ENCODE results near the gene HSPA8. TPM values are rescaled to one million over a fixed set of nuclear protein-coding genes. Genes with fewer than 3 reads are reported as not detected.

HSPA8 gene
- total RNA-seq, 2 experiments from 2014 or later = 1,728 to 2,522 TPM

DNA sequence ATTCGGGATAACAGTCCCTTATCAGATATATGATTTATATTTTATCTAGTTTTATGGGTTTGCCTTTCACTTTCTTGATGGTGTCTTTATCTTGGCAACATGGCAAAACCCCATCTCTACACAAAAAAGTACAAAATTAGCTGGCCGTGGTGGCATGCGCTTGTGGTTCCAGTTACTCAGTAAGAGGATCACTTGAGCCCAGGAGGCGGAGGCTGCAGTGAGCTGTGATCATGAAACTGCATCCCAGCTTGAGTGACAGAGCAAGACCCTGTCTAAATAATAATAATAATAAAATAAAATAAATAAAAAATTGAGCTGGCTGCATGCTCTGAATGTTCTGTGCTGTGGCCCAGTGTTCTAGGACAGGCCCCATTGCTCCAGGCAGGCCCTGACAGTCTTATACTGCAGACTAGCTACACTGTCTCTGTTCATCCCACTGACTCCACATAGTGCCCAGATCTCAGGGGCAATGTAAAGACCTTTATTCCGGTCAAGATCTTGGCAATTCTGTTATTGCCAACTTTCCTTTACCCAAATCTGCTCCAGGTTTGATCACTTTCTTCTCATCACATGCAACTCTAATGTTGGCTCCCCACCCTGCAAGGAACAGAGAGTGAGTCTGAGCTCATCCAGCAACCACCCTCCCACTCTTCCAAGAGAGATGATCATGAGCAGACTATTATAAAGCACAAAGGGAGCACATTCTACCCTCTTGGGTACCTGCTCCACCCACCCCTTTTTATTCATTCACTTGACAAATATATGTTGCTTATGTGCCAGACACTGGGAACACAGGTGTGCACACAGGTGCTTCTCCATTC lies 8.8 kb downstream of the HSPA8 start:
- ATAC-seq (no peak), DNase-seq (no peak)
- Mint-ChIP-seq H3K4me3 (no peak overlapping the region), H3K27ac (no peak overlapping the region), H3K36me3 (peaks cover 37% of the 10 kb centered on the region), H3K9me3 (ENCODE audit: low read depth) (no peaks in the 10 kb centered on the region), H3K27me3 (no peaks in the 10 kb centered on the region), H3K4me1 (peaks cover 35% of the 10 kb centered on the region)
- CTCF ChIA-PET = interaction anchor here (0.7 to 5.8 kb wide), 20 partner anchors 9 to 418 kb away, joined by 3 to 58 read pairs (median 6); partner anchors contain the start of gene HSPA8

DNA sequence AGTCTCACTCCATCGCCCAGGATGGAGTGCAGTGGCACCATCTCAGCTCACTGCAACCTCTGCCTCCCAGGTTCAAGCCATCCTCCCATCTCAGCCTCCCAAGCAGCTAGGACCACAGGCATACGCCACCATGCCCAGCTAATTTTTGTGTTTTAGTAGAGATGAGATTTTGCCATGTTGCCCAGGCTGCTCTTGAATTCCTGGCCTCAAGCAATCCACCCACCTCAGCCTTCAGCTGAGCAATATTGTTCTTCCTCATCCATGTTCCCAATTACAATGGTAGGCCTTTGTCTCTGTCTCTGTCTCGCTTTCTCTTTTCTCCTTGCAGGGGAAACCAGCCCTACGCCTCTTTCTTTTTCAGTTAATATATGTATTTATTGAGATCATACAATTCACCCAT lies 10.3 kb downstream of the HSPA8 start:
- peaks cover 22% of the 10 kb centered on the region for H3K36me3 Mint-ChIP-seq
- CTCF ChIA-PET = interaction anchor here (1.1 to 5.8 kb wide), 2 partner anchors 30 to 191 kb away, joined by 3 to 58 read pairs; no protein-coding TSS in a partner anchor
- H3K9me3 Mint-ChIP-seq (ENCODE audit: low read depth) = no peaks in the 10 kb centered on the region
- no peak for DNase-seq
- peaks cover 20% of the 10 kb centered on the region for H3K4me1 Mint-ChIP-seq
- H3K27me3 Mint-ChIP-seq = no peaks in the 10 kb centered on the region
- H3K27ac Mint-ChIP-seq = no peak overlapping the region
- H3K4me3 Mint-ChIP-seq = no peak overlapping the region
- no peak for ATAC-seq

DNA sequence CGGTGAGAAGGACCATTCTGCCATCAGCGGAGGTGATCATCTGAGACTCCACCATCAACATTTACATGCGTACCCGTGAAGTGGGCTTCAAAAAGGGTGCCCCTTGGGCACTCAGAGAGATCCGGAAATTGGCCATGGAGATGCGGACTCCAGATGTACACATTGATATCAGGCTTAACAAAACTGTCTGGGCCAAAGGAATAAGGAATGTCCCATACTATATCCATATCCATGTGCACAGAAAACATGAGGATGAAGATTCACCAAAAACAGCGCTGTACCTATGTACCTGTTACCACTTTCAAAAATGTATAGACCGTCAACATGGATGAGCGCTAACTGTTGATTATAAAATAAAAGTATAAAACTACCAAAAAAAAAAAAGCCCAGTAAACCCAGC lies 10.8 kb downstream of the HSPA8 start:
- Mint-ChIP-seq H3K9me3 (ENCODE audit: low read depth) (no peaks in the 10 kb centered on the region), H3K27me3 (no peaks in the 10 kb centered on the region), H3K27ac (no peak overlapping the region), H3K4me1 (peaks cover 15% of the 10 kb centered on the region), H3K36me3 (peaks cover 17% of the 10 kb centered on the region), H3K4me3 (no peak overlapping the region)
- CTCF ChIA-PET = interaction anchor here (1.1 kb wide), 1 partner anchor 191 kb away, joined by 3 read pairs; no protein-coding TSS in a partner anchor
- DNase-seq (no peak), ATAC-seq (no peak)

DNA sequence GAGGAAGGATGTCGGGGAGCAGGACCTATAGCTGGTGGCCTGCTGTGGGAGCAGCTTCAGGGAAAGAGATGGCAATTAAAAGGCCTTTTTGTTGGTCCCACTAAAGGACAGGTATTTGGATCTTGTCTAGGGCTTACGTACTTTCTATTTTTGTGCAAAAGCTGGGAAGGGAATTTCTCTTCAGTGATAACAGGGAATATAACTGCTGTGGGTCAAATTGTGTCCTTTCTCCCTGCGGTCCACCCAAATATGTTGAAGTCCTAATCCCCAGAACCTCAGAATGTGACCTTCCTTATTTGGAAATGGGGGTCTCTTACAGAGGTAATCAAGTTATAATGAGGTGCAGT lies 14.0 kb downstream of the HSPA8 start:
- H3K9me3 Mint-ChIP-seq (ENCODE audit: low read depth) = no peaks in the 10 kb centered on the region
- no peaks in the 10 kb centered on the region for H3K27me3 Mint-ChIP-seq
- no peak for DNase-seq
- no peaks in the 10 kb centered on the region for H3K36me3 Mint-ChIP-seq
- no peak for ATAC-seq
- H3K4me1 Mint-ChIP-seq = no peaks in the 10 kb centered on the region
- CTCF ChIA-PET = interaction anchor here (0.7 to 2.1 kb wide), 6 partner anchors 10 to 468 kb away, joined by 3 to 6 read pairs (median 4); no protein-coding TSS in a partner anchor
- H3K27ac Mint-ChIP-seq = no peak overlapping the region
- H3K4me3 Mint-ChIP-seq = no peak overlapping the region

DNA sequence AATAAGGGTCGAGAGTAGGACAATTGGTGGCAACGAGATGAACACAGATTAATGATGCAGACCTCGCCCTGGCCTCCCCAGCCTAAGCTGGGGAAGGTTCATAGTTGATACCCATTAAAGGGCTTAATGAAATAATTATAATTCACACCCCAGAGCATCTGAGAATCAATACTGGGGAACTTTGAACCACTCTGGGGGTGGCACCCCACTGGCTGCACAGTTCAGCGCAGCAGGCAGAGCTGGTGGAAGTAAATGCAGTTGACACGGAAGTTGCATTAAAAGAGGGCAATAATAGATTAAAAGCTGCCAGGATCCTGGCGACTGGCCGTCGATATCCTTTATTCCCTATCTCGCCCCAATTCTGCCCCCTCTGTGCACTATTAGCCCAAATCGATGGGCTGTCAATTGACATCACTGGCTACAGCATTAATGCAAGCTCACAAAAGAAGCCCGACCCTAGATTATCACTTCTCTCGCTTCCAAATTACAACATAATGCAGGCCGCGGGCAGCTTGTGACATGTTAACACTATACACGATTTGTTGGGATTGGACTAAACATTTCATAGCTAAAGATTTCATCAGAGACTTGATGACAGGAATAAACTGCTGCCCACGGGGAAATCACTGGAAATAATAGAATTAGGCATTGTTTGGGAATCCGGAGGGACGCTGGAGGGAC lies 14.5 kb downstream of the HSPA8 start:
- no peaks in the 10 kb centered on the region for H3K4me1 Mint-ChIP-seq
- H3K27ac Mint-ChIP-seq = no peak overlapping the region
- no peaks in the 10 kb centered on the region for H3K9me3 Mint-ChIP-seq (ENCODE audit: low read depth)
- ATAC-seq = no peak
- no peaks in the 10 kb centered on the region for H3K27me3 Mint-ChIP-seq
- H3K4me3 Mint-ChIP-seq = no peak overlapping the region
- CTCF ChIA-PET = interaction anchor here (0.7 to 2.1 kb wide), 6 partner anchors 10 to 467 kb away, joined by 3 to 6 read pairs (median 4); no protein-coding TSS in a partner anchor
- no peak for DNase-seq
- no peaks in the 10 kb centered on the region for H3K36me3 Mint-ChIP-seq

DNA sequence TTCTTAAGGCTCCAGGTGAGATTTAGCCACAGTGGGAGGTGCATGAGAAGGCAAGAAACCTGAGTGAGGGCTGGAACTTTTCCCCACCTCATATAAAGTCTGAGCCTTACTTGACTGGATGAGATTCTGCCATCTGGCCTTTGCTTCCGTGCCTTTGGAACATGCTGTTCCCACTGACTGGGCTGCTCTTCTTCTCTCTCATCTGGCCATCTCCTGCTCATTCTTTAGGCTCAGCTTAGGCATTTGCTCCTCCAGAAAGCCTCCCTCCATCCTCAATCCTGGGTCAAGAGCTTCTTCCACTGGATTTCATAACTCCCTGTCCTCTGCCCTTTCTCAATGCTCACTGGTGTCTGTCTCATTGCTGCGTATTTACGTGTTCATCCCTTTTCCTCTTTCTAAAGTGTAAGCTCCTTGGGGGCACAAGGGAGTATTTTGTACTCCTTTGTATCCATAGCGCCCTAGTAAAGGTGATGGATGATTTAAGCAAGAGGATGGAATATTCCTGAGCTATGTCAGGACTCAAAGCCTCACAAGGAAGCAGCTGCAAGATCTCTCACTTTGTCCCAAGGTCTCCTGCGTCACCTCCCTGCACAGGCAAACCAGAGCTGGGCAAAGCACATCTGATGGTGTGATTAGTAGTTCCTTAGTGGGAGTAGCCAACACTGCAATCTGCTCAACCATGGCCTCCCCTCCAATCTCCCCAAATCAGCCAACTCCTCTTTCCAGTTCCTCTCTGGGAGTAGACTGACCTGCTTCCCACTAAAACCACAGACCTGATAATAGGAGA lies 15.3 kb downstream of the HSPA8 start:
- no peaks in the 10 kb centered on the region for H3K9me3 Mint-ChIP-seq (ENCODE audit: low read depth)
- H3K36me3 Mint-ChIP-seq = no peaks in the 10 kb centered on the region
- H3K4me1 Mint-ChIP-seq = no peaks in the 10 kb centered on the region
- no peak overlapping the region for H3K4me3 Mint-ChIP-seq
- ATAC-seq (no peak), DNase-seq (no peak)
- CTCF ChIA-PET = interaction anchor here (0.8 to 2.1 kb wide), 7 partner anchors 9 to 265 kb away, joined by 3 to 6 read pairs (median 4); no protein-coding TSS in a partner anchor
- no peaks in the 10 kb centered on the region for H3K27me3 Mint-ChIP-seq
- no peak overlapping the region for H3K27ac Mint-ChIP-seq

DNA sequence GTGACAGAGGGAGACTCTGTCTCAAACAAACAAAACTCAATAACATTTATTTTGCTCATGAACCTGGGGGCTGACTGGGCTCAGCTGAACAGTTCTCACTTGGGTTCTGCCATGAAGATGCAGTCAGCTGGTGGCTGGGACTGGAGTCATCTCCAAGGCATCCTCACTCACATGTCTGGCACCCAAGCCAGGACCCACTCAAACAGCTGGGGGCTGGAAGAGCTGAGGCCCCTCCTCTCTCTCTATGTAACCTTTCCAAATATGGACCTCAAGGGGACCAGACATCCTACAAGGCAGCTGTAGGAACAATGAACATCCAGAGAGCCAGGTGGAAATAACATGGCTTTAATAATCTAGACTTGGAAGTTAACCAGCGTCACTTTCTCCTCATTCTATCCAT lies 16.8 kb downstream of the HSPA8 start:
- CTCF ChIA-PET = interaction anchor here (0.7 to 3.0 kb wide), 3 partner anchors 9 to 340 kb away, joined by 3 to 18 read pairs (median 5); no protein-coding TSS in a partner anchor
- no peak for DNase-seq
- Mint-ChIP-seq H3K27me3 (no peaks in the 10 kb centered on the region), H3K9me3 (ENCODE audit: low read depth) (no peaks in the 10 kb centered on the region), H3K4me3 (no peak overlapping the region), H3K36me3 (no peaks in the 10 kb centered on the region), H3K4me1 (no peaks in the 10 kb centered on the region), H3K27ac (no peak overlapping the region)
- no peak for ATAC-seq

DNA sequence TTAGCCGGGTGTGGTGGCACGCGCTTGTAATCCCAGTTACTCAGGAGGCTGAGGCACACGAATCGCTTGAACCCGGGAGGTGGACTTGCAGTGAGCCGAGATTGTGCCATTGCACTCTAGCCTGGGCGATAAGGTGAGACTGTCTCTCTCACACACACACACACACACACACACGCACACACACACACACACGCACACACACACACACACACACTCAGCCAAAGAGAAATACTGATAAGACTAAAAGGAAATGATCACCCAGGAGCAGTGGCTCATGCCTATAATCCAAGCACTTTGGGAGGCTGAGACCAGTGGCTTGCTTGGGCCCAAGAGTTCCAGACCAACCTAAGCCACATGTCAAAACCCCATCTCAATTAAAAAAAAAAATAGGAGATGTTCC lies 20.8 kb downstream of the HSPA8 start:
- H3K36me3 Mint-ChIP-seq = no peaks in the 10 kb centered on the region
- peaks cover 4% of the 10 kb centered on the region for H3K27me3 Mint-ChIP-seq
- H3K4me3 Mint-ChIP-seq = no peak overlapping the region
- no peak for DNase-seq
- H3K4me1 Mint-ChIP-seq = no peaks in the 10 kb centered on the region
- CTCF ChIA-PET = no interaction called here
- ATAC-seq = no peak
- no peaks in the 10 kb centered on the region for H3K9me3 Mint-ChIP-seq (ENCODE audit: low read depth)
- no peak overlapping the region for H3K27ac Mint-ChIP-seq

DNA sequence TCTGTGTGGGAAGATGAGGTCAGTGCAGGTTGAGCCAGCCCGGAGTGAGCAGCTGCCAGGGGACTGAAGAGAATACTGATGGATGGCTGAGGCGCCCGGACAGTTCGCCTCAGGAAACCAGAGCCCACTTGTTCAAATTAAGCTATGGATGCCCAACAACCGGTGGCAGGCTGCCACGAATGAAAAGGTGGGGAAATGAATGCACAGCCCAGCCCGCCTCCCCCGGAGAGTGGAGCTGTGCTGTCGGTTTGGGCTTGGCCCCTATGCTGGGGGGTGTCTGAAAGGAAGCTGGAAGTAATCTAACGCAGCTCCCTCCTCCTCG lies 21.9 kb downstream of the HSPA8 start:
- Mint-ChIP-seq H3K36me3 (no peaks in the 10 kb centered on the region), H3K9me3 (ENCODE audit: low read depth) (no peaks in the 10 kb centered on the region), H3K27me3 (peaks cover 4% of the 10 kb centered on the region), H3K4me1 (peaks cover under 1% of the 10 kb centered on the region), H3K27ac (no peak overlapping the region), H3K4me3 (no peak overlapping the region)
- CTCF ChIA-PET = interaction anchor here (2.5 kb wide), 1 partner anchor 17 kb away, joined by 5 read pairs; no protein-coding TSS in a partner anchor
- DNase-seq = no peak
- ATAC-seq = no peak

DNA sequence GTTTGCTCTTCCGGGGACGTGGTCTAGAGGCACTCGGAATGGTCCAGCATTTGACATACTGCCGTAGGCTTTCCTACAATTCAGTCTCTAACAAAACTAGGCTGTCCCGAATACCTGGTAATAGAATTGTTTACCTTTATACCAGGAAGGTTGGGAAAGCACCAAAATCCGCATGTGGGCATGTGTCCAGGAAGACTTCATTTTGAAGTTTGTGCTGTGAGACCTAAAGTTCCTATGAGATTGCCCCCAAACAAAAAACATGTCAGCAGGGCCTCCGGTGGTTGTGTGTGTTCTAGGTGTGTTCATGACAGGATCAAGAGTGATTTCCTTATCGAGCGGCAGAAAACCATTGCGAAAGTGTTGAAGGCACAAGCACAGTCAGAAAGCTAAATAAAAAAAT lies 26.1 kb downstream of the HSPA8 start:
- Mint-ChIP-seq H3K4me1 (peaks cover 13% of the 10 kb centered on the region), H3K27me3 (peaks cover 4% of the 10 kb centered on the region), H3K36me3 (no peaks in the 10 kb centered on the region), H3K9me3 (ENCODE audit: low read depth) (no peaks in the 10 kb centered on the region), H3K4me3 (no peak overlapping the region), H3K27ac (no peak overlapping the region)
- CTCF ChIA-PET = interaction anchor here (0.6 to 1.6 kb wide), 2 partner anchors 15 to 36 kb away, joined by 3 to 6 read pairs; no protein-coding TSS in a partner anchor
- ATAC-seq (no peak), DNase-seq (no peak)

DNA sequence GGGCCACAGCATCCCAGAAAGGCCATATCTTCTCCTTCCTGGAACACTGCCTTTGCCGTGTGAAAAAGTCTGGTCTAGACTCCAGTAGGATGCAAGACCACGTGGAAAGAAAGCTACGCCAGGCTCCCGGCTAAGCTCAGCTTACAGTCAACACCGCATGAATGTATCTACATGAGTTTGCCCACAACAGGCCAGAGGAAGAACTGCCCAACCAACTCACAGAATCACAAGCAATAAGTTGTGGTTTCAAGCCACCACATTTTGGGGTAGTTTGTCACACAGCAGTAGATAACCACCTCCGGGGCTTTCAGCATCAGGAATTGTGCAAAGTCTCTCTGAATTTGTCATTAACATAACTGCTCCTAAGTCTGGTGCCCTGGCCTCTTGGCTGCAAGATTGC lies 27.3 kb downstream of the HSPA8 start:
- no peaks in the 10 kb centered on the region for H3K36me3 Mint-ChIP-seq

DNA sequence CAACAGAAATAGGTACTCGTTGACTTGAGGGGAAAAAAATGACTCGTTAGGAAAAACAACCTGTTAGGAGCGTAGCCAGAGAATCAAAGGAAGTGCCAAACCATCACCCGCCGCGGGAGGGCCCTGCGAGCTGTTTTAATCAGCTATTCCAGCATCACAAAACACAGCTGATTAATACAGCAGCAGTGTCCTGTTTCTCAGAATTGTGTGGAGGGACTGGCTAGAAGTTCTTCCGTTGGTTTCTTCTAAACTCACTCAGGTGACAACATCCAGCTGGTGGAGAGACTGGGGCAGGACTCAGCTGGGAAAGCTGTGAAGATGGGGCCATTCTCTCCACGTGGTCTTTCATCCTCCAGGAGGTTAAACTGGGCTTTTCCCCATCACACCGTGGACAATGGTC lies 28.0 kb downstream of the HSPA8 start:
- no peaks in the 10 kb centered on the region for H3K9me3 Mint-ChIP-seq (ENCODE audit: low read depth)
- no peak overlapping the region for H3K4me3 Mint-ChIP-seq
- DNase-seq (no peak), ATAC-seq (peak; percentile 12)
- no peaks in the 10 kb centered on the region for H3K36me3 Mint-ChIP-seq
- H3K27ac Mint-ChIP-seq = no peak overlapping the region
- no peaks in the 10 kb centered on the region for H3K27me3 Mint-ChIP-seq
- CTCF ChIA-PET = interaction anchor here (0.6 to 1.9 kb wide), 10 partner anchors 9 to 227 kb away, joined by 3 to 5 read pairs (median 4); no protein-coding TSS in a partner anchor
- peaks cover 13% of the 10 kb centered on the region for H3K4me1 Mint-ChIP-seq

More for the DNA sequence above, 27.3 kb downstream of the HSPA8 start:
- Mint-ChIP-seq H3K9me3 (ENCODE audit: low read depth) (no peaks in the 10 kb centered on the region), H3K4me3 (no peak overlapping the region), H3K4me1 (peaks cover 13% of the 10 kb centered on the region), H3K27me3 (no peaks in the 10 kb centered on the region), H3K27ac (no peak overlapping the region)
- DNase-seq (no peak), ATAC-seq (peak; percentile 36)
- CTCF ChIA-PET = interaction anchor here (1.0 to 1.6 kb wide), 5 partner anchors 12 to 175 kb away, joined by 3 to 6 read pairs (median 5); no protein-coding TSS in a partner anchor

DNA sequence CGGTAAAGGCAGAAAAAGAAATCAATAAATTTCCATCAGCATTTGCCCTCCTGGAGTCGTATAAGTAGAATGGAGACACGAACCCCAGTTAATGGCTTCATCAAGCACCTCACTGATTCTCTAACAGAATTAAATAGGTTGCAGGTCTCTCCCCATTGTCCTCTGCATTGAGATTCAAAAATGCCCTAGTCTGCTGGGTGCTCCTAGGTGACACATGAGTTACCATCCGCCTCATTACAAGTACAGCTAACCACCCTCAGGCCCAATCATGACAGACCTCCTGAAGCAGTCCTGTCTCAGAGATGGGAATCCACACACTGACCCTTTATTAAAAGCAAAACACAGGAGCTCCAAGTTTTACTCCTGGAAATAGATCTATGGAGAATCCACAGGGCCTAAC lies 31.4 kb downstream of the HSPA8 start:
- Mint-ChIP-seq H3K27ac (no peak overlapping the region), H3K27me3 (peaks cover 2% of the 10 kb centered on the region), H3K4me1 (peaks cover 13% of the 10 kb centered on the region), H3K9me3 (ENCODE audit: low read depth) (no peaks in the 10 kb centered on the region), H3K36me3 (no peaks in the 10 kb centered on the region), H3K4me3 (no peak overlapping the region)
- CTCF ChIA-PET = interaction anchor here (0.7 to 3.2 kb wide), 7 partner anchors 8 to 450 kb away, joined by 3 to 15 read pairs (median 3); no protein-coding TSS in a partner anchor
- ATAC-seq (no peak), DNase-seq (no peak)

All from activated CD8-positive, alpha-beta memory T cell treated with anti-CD3 and anti-CD28 coated beads, Interleukin-2, amount 10 ng/mL, durations not matched to agents 7 days and 5 days (primary cell).